Heart right ventricle (tissue), 16 donors: ENCODE measurements around the gene UTF1. TPM values are rescaled to one million over a fixed set of nuclear protein-coding genes. Genes with fewer than 3 reads are reported as not detected.
A peak's percentile ranks its signal among the peaks of the same experiment; 100 is the strongest.

ENCODE experiments used
- ATAC-seq, 8 donors: fragments of 200-7000 bp; cut with Tn5 transposase; one replicate each; pipeline ENCODE4 v1.9.1; 2020; ENCODE audit warnings: mild to moderate bottlenecking in 8 of 8, moderate library complexity in 8 of 8, moderate number of reproducible peaks in 1 of 8
- DNase-seq, 2 donors: peaks; one replicate each; pipeline ENCODE4 v3.0.0-alpha.2; 2020
- H3K27ac ChIP-seq, 10 donors: fragments of 200-600 bp; sonication (generic) in 2 of 10; one replicate each; pipeline versions ENCODE4 v1.5.0 to v1.8.0; 2020 to 2022; ENCODE audit warnings: mild to moderate bottlenecking in 3 of 10
- H3K27me3 ChIP-seq, 7 donors: fragments of 200-600 bp; one replicate each; pipeline ENCODE4 v1.8.0; 2021 to 2022; ENCODE audit warnings: mild to moderate bottlenecking in 2 of 7
- H3K36me3 ChIP-seq, 9 donors: fragments of 200-600 bp; sonication (generic) in 1 of 9; one replicate each; pipeline versions ENCODE4 v1.5.0 to v1.8.0; 2020 to 2022; ENCODE audit warnings: mild to moderate bottlenecking in 2 of 9
- H3K4me1 ChIP-seq, 9 donors: fragments of 200-600 bp; sonication (generic) in 1 of 9; one replicate each; pipeline versions ENCODE4 v1.5.0 to v1.8.0; 2020 to 2022; ENCODE audit warnings: mild to moderate bottlenecking in 4 of 9
- H3K4me3 ChIP-seq, 10 donors: fragments of 200-600 bp; sonication (generic) in 2 of 10; one replicate each; pipeline versions ENCODE4 v1.5.0 to v1.8.0; 2020 to 2022; ENCODE audit warnings: mild to moderate bottlenecking in 7 of 10, moderate library complexity in 2 of 10
- H3K9me3 ChIP-seq, 11 donors: fragments of 200-600 bp in 10 of 11; sonication (generic) in 2 of 11; one replicate each; pipeline versions ENCODE4 v1.5.0 to v1.8.0; 2013 to 2022; ENCODE audit warnings: mild to moderate bottlenecking in 2 of 11, control low read depth in 1 of 11, moderate library complexity in 1 of 11
- WGBS, 2 donors: extraction: QIAGEN DNeasy Blood & Tissue Kit; methylation state at CpG; one replicate each; pipeline ENCODE4 v1.1.7; 2013; ENCODE audit warnings: inconsistent platforms in 1 of 2; 5-methylcytosine and 5-hydroxymethylcytosine counted together
- intact Hi-C, 10 donors: fragments of 100-400 bp; cut with DNase I; formaldehyde crosslinking; loops; one replicate each; pipeline versions ENCODE4 v1.11.1 to v1.14.2; 2022
- polyA plus RNA-seq, 2 donors: library from polyadenylated mRNA; stranded (reverse); fragments of 200-250 nt; gene quantifications; one replicate each; pipeline ENCODE4 v1.2.3, GENCODE V29; 2013
- total RNA-seq, 10 donors: library from RNA; stranded (reverse); fragmentation: NEBNext Ultra II Directional in 3 of 10; extraction: Animal tissue kit (Norgen Biotek cat#: 25700) in 3 of 10; gene quantifications; one replicate each; pipeline versions ENCODE4 v1.2.1 to v1.2.4, GENCODE V29; 2021 to 2023
- TF ChIP-seq, protein P1 (sequence below), 9 donors: fragments of 200-600 bp; sonication (generic) in 2 of 9; IDR thresholded peaks; one replicate each; pipeline versions ENCODE4 v1.5.0 to v1.8.0; 2021 to 2022; ENCODE audit warnings: antibody characterized with exemption in 9 of 9, mild to moderate bottlenecking in 5 of 9, moderate library complexity in 1 of 9
- donor health status: Arrhythmogenic right ventricular cardiomyopathy.
- donor health status: ischemic (EF 13 %, LVEDD 7.1; RV severe dilation, severe dysfunction).
- donor health status: healthy with polysubstance abuse.
- donor health status: DM: no; HTN: yes; CAD: no.
- donor health status: DM: no; HTN: no; CAD: no.
- donor health status: ischemic (EF 25% LVEDD 6.9; RV normal size, moderate dysfunction).
- donor health status: ischemic (EF 25% LVEDD 5.7; RV mildly dilated, moderate dysfunction).
- donor health status: healthy.
- donor health status: DM: yes; HTN: yes; CAD: no.
- donor health status: Ischemic cardiomyopathy.
- donor health status: ischemic (EF 35%, LVEDD 5.7; RV mildly dilated, moderate dysfunction).
- donor health status: nonischemic (EF 11% LVEDD 7.7; RV severe dilation, severe dysfunction).
- donor health status: DM: yes; HTN: yes; CAD: no.
- donor health status: PGD.
- donor health status: ischemic (EF 29% LVEDD 5.4; RV normal size, mild dysfunction).
- donor health status: nonischemic (EF 23%, LVEDD 6.1; RV moderate dilation, normal function).

Gene UTF1
- total and polyA plus RNA-seq, 12 donors = not detected

DNA sequence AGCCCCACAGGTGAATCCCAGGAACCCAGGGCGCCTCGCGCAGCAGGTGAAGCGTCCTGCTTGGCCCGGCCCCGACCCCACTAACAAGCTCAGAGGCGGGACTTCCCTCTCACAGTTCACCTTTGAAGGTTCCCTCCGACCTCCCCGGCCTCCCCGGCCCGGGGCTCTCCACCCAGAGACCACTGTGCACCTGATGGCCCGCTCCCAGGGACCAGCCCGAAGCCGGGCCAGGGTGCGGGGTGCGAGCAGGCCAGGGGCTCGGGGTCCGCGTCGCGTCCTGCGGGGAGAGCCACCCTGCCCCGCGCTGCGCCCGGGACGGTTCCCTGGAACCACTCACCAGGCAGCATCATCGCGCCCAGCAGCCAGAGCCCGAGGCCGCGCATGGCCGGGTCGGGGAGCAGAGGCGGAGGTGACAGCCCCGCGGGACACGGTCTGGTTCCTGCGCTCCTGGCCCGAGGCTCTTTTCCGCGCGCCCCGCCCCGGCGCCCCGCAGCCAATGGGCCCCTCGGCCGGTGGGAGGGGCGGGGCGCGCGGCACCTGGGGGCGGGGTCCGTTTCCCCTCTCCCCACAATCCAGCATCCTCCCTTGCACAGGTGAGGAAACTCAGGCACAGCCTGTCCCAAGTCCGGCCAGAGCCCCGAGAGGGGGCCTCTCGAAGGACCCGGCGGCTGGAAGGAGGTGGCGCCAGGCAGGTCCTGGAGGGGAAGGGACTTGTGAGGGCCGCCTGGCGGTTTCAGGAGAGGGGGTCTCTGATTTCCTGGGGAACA lies 46.6 kb downstream of the UTF1 start, which contains the start of gene ADAM8:
Gene ADAM8 (minus strand): TSS at position 434 of the 767 bp plus-strand sequence. CDS start 51 bp downstream, at position 383.
- Histone ChIP-seq H3K36me3 (peaks cover 0 to 47% (median 13%) of the 10 kb centered on the region in 9 donors), H3K9me3 (no peaks in the 10 kb centered on the region), H3K27ac (peak within 1 kb of the TSS in 2 of 10 donors; percentile 66 to 94), H3K27me3 (peaks cover 0 to 33% (median 27%) of the 10 kb centered on the region in 7 donors), H3K4me3 (peak within 1 kb of the TSS in 6 of 10 donors; percentile 15 to 54 (median 27)), H3K4me1 (peaks cover 0 to 62% (median 13%) of the 10 kb centered on the region in 9 donors)
- WGBS, 2 donors = 8% methylated on average over 61 to 63 of the region's 63 CpGs
- intact Hi-C loops = no loop called here
- ATAC-seq (peak in 3 of 8 donors; percentile 8 to 32 (median 11)), DNase-seq (peak in 1 of 2 donors; percentile 48)
- TF ChIP-seq, protein P1, sequence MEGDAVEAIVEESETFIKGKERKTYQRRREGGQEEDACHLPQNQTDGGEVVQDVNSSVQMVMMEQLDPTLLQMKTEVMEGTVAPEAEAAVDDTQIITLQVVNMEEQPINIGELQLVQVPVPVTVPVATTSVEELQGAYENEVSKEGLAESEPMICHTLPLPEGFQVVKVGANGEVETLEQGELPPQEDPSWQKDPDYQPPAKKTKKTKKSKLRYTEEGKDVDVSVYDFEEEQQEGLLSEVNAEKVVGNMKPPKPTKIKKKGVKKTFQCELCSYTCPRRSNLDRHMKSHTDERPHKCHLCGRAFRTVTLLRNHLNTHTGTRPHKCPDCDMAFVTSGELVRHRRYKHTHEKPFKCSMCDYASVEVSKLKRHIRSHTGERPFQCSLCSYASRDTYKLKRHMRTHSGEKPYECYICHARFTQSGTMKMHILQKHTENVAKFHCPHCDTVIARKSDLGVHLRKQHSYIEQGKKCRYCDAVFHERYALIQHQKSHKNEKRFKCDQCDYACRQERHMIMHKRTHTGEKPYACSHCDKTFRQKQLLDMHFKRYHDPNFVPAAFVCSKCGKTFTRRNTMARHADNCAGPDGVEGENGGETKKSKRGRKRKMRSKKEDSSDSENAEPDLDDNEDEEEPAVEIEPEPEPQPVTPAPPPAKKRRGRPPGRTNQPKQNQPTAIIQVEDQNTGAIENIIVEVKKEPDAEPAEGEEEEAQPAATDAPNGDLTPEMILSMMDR (IDR thresholded peaks at IDR 0.05) = no peak

DNA sequence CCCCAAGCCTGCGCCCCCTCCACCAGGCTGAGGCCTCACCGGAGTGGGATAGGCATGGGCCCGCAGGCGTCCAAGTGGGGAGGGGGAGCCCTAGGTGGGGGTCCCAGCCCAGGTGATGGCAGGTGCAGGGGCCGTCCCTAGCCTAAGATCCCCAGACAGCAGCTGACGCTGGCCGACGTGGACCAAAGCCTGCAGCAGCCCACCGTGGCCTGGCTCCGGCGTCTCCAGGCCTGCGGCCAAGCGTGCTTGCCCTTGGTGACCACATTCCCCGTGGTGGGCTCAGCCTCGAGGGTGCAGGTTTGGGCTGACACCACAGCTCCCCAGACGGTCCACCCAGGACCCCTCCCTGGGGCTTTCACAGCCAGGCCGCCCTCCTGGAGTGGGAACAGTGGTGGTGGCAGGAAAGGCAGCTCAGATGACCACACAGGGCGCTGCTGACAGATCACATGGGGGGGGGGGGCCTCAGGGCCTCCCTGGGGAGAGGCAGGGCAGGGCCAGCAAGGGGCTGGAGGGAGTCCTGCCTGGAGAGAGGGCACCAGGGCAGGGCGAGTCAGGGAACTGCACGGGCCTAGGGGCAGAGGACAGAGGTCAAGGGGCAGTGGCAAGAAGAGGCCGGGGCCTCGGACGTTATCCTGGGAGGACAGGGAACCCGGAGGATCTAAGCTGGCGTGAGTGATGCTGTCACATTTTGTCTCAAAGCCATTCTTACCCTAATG lies 47.4 kb downstream of the UTF1 start:
- Histone ChIP-seq H3K4me1 (peaks cover 0 to 62% (median 13%) of the 10 kb centered on the region in 9 donors), H3K4me3 (peak overlapping the region in 1 of 10 donors; percentile 54), H3K27me3 (peaks cover 0 to 33% (median 27%) of the 10 kb centered on the region in 7 donors), H3K36me3 (peaks cover 0 to 48% (median 22%) of the 10 kb centered on the region in 9 donors), H3K9me3 (no peaks in the 10 kb centered on the region), H3K27ac (peak overlapping the region in 3 of 10 donors; percentile 41 to 94 (median 62))
- DNase-seq (no peak), ATAC-seq (no peak)
- TF ChIP-seq, protein P1 (IDR thresholded peaks at IDR 0.05) = no peak
- WGBS, 2 donors = 66 to 69% methylated on average over 25 of the region's 25 CpGs
- intact Hi-C loops = no loop called here

DNA sequence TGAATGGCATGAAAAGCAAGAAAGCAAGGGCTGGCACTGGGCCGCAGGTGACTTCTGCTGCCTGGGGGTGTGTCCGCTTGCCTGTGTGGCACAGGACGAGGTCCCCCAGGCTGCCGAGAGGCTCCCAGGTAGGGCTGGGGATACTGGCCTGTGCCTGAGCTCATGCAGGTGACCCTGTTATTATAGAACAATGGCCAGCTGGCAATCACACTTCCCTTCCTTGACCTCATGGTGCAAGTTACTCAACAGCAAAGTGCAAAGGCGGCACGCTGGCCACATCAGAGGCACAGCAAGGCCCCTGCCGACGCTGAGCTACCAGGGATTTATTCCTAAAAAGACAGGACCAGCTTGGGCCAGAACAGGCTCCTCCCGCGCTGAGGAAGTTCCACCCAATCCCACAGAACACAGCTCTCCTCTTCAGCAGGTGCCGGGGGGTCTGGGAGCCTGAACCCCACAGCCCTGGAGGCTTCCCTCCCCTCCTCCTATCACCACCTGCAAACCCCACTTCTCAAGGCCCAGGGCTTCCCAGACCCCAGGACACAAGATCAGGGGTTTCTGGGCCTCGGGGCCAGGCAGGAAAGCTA lies 48.1 kb downstream of the UTF1 start:
- no peak for DNase-seq
- intact Hi-C loops = no loop called here

More for the DNA sequence above, 48.1 kb downstream of the UTF1 start:
- peak in 1 of 8 donors; percentile 5 for ATAC-seq
- Histone ChIP-seq H3K4me3 (peak overlapping the region in 1 of 10 donors; percentile 54), H3K4me1 (peaks cover 0 to 62% (median 13%) of the 10 kb centered on the region in 9 donors), H3K27ac (peak overlapping the region in 3 of 10 donors; percentile 41 to 94 (median 62)), H3K9me3 (no peaks in the 10 kb centered on the region), H3K27me3 (peaks cover 0 to 33% (median 27%) of the 10 kb centered on the region in 7 donors), H3K36me3 (peaks cover 0 to 49% (median 28%) of the 10 kb centered on the region in 9 donors)
- 80 to 84% methylated on average over 12 of the region's 12 CpGs for WGBS, 2 donors
- TF ChIP-seq, protein P1 (IDR thresholded peaks at IDR 0.05) = no peak
